Epithelial cell of umbilical artery (primary cell): ENCODE results near the gene ERP44. TPM values are rescaled to one million over a fixed set of nuclear protein-coding genes. Genes with fewer than 3 reads are reported as not detected.

ENCODE experiments used
- total RNA-seq: library from RNA; depleted of rRNA; stranded (reverse); fragments of >200 nt; gene quantifications from 2 replicates; pipeline ENCODE4 v1.2.3, GENCODE V29; 2014

Gene ERP44
- 6.2 and 9.6 TPM in 2 replicates for total RNA-seq

GRCh38 chr9:100098887-100099721, at the start of gene ERP44, which contains the start of gene INVS:
ERP44 (minus strand) TSS chr9:100099000; CDS start chr9:100098840, 160 bp downstream.
INVS (plus strand) TSS chr9:100099243; CDS start chr9:100104522, 5,279 bp downstream.

Other genes starting within 250 kb of the ERP44 start
- 21.4 and 35.7 TPM in 2 replicates for gene STX17, start 192.3 kb downstream of the ERP44 start, total RNA-seq
- gene INVS, start 243 bp upstream of the ERP44 start, total RNA-seq = 20.1 and 32.1 TPM in 2 replicates